ENCODE data around the gene DGKZ. TPM values are rescaled to one million over a fixed set of nuclear protein-coding genes. Genes with fewer than 3 reads are reported as not detected.

The DGKZ gene
- polyA plus RNA-seq, 3 donors = 30.4 to 217 (median 33.4) TPM

- intact Hi-C loops (cut with micrococcal nuclease) = loop anchor here (5.0 kb wide), 2 partner anchors 67 to 177 kb away; no protein-coding TSS in a partner anchor
- no peak overlapping the region for H3K4me2 ChIP-seq (replicated peaks; ENCODE audit: extremely low read depth, low read length, poor library complexity, severe bottlenecking)
- H3K9ac ChIP-seq (ENCODE audit: insufficient read depth, low read length, poor library complexity, severe bottlenecking) = no peak overlapping the region
- no peak overlapping the region for H3K27ac ChIP-seq (ENCODE audit: low read depth in 1 of 2, low read length in 2 of 2)
- no peak overlapping the region for H3K4me3 ChIP-seq (replicated peaks in 1 of 3; ENCODE audit: low read depth in 2 of 3, low read length in 3 of 3)
- peak overlapping the region; percentile 29 for H2AFZ ChIP-seq (ENCODE audit: insufficient read depth, low read depth, low read length, poor library complexity, severe bottlenecking)
- TF ChIP-seq CTCF (IDR thresholded peaks at IDR 0.05) = no peak
- Mint-ChIP-seq H3K27ac (peak overlapping the region in 4 of 7 donors; percentile 13 to 57 (median 38)), H3K4me3 (no peak overlapping the region), H3K36me3 (no peaks in the 10 kb centered on the region), H3K9me3 (peaks cover 0 to 10% (median 0%) of the 10 kb centered on the region in 7 donors), H3K4me1 (peaks cover 35% of the 10 kb centered on the region), H3K27me3 (ENCODE audit: low read depth in 3 of 3) (peaks cover 0 to 3% (median 2%) of the 10 kb centered on the region in 3 donors)
- no peaks in the 10 kb centered on the region for H3K36me3 ChIP-seq (replicated peaks in 1 of 2; ENCODE audit: control insufficient read depth in 1 of 2, insufficient read depth in 2 of 2, low read length in 2 of 2)
- peaks cover 40 to 52% of the 10 kb centered on the region in 2 donors for H3K4me1 ChIP-seq (ENCODE audit: control insufficient read depth in 1 of 2, insufficient read depth in 2 of 2, low read length in 2 of 2)
- WGBS (ENCODE audit: insufficient coverage) = 100% methylated on average over 3 of the region's 10 CpGs
- no peaks in the 10 kb centered on the region for H3K9me3 ChIP-seq (replicated peaks in 1 of 2; ENCODE audit: control insufficient read depth in 1 of 2, insufficient read depth in 1 of 2, low read length in 2 of 2)
- no peaks in the 10 kb centered on the region for H4K20me1 ChIP-seq (ENCODE audit: insufficient read depth, low read length)
- no peaks in the 10 kb centered on the region for H3K79me2 ChIP-seq (ENCODE audit: insufficient read depth, low read length)
- no peak for DNase-seq
- H3K27me3 ChIP-seq (ENCODE audit: control insufficient read depth in 2 of 2, insufficient read depth in 2 of 2, low read length in 2 of 2) = no peaks in the 10 kb centered on the region
Measured at GRCh38 chr11:46304605-46305179, 42.6 kb upstream of the DGKZ start.

GRCh38 chr11:46305295-46305694 lies 42.0 kb upstream of the DGKZ start:
- 7% methylated on average over 4 of the region's 6 CpGs for WGBS (ENCODE audit: insufficient coverage)
- Mint-ChIP-seq H3K36me3 (no peaks in the 10 kb centered on the region), H3K27ac (peak overlapping the region in 6 of 7 donors; percentile 39 to 85 (median 64)), H3K4me3 (no peak overlapping the region), H3K4me1 (peaks cover 38% of the 10 kb centered on the region), H3K9me3 (peaks cover 0 to 10% (median 0%) of the 10 kb centered on the region in 7 donors), H3K27me3 (ENCODE audit: low read depth in 3 of 3) (peaks cover 0 to 3% (median 3%) of the 10 kb centered on the region in 3 donors)
- H3K36me3 ChIP-seq (replicated peaks in 1 of 2; ENCODE audit: control insufficient read depth in 1 of 2, insufficient read depth in 2 of 2, low read length in 2 of 2) = no peaks in the 10 kb centered on the region
- no peaks in the 10 kb centered on the region for H3K9me3 ChIP-seq (replicated peaks in 1 of 2; ENCODE audit: control insufficient read depth in 1 of 2, insufficient read depth in 1 of 2, low read length in 2 of 2)
- H2AFZ ChIP-seq (ENCODE audit: insufficient read depth, low read depth, low read length, poor library complexity, severe bottlenecking) = peak overlapping the region; percentile 29
- no peak overlapping the region for H3K4me3 ChIP-seq (replicated peaks in 1 of 3; ENCODE audit: low read depth in 2 of 3, low read length in 3 of 3)
- intact Hi-C loops (cut with micrococcal nuclease) = loop anchor here (5.0 kb wide), 2 partner anchors 68 to 178 kb away; no protein-coding TSS in a partner anchor
- H3K9ac ChIP-seq (ENCODE audit: insufficient read depth, low read length, poor library complexity, severe bottlenecking) = no peak overlapping the region
- H3K4me2 ChIP-seq (replicated peaks; ENCODE audit: extremely low read depth, low read length, poor library complexity, severe bottlenecking) = no peak overlapping the region
- peaks cover 37 to 50% of the 10 kb centered on the region in 2 donors for H3K4me1 ChIP-seq (ENCODE audit: control insufficient read depth in 1 of 2, insufficient read depth in 2 of 2, low read length in 2 of 2)
- H3K27me3 ChIP-seq (ENCODE audit: control insufficient read depth in 2 of 2, insufficient read depth in 2 of 2, low read length in 2 of 2) = no peaks in the 10 kb centered on the region
- TF ChIP-seq CTCF (IDR thresholded peaks at IDR 0.05) = peak; percentile 24
- no peak overlapping the region for H3K27ac ChIP-seq (ENCODE audit: low read depth in 1 of 2, low read length in 2 of 2)
- H3K79me2 ChIP-seq (ENCODE audit: insufficient read depth, low read length) = no peaks in the 10 kb centered on the region
- DNase-seq = peak; percentile 63 to 80 (median 78)
- H4K20me1 ChIP-seq (ENCODE audit: insufficient read depth, low read length) = no peaks in the 10 kb centered on the region

Measured in CD14-positive monocyte (primary cell).